Gastroesophageal sphincter (tissue), 3 donors: Measurements from ENCODE around the gene AMZ1.

Experiments
- CTCF ChIP-seq, 4 experiments: fragments of 200-600 bp in 2 of 4; fragments of 450-650 bp in 2 of 4; sonication (generic) in 1 of 4; IDR thresholded peaks; one replicate each; pipeline ENCODE4 v1.5.1; 2017 to 2019; ENCODE audit warnings: antibody characterized with exemption in 4 of 4, mild to moderate bottlenecking in 2 of 4, moderate library complexity in 2 of 4
- EP300 ChIP-seq: sonication (generic); formaldehyde crosslinking; IDR thresholded peaks from one replicate; pipeline ENCODE4 v1.6.1; 2017; ENCODE audit warnings: antibody characterized with exemption, mild to moderate bottlenecking
- POLR2A ChIP-seq, 2 donors: fragments of 450-650 bp; IDR thresholded peaks; one replicate each; pipeline ENCODE4 v1.6.1; 2017; ENCODE audit warnings: antibody characterized with exemption in 2 of 2, mild to moderate bottlenecking in 2 of 2, moderate library complexity in 1 of 2

GRCh38 chr7:2687881-2688318, at the start of gene AMZ1:
- TF ChIP-seq CTCF (IDR thresholded peaks at IDR 0.05), result no peak
- no peak for TF ChIP-seq POLR2A (IDR thresholded peaks at IDR 0.05)
- no peak for TF ChIP-seq EP300
